RPMI8226 (cell line): Measurements from ENCODE around the gene BTBD16.
A peak's percentile ranks its signal among the peaks of the same experiment; 100 is the strongest.

Experiments
- DNase-seq: peaks from one replicate; pipeline ENCODE4 v3.0.0-alpha.2; 2015

The BTBD16 gene

DNA sequence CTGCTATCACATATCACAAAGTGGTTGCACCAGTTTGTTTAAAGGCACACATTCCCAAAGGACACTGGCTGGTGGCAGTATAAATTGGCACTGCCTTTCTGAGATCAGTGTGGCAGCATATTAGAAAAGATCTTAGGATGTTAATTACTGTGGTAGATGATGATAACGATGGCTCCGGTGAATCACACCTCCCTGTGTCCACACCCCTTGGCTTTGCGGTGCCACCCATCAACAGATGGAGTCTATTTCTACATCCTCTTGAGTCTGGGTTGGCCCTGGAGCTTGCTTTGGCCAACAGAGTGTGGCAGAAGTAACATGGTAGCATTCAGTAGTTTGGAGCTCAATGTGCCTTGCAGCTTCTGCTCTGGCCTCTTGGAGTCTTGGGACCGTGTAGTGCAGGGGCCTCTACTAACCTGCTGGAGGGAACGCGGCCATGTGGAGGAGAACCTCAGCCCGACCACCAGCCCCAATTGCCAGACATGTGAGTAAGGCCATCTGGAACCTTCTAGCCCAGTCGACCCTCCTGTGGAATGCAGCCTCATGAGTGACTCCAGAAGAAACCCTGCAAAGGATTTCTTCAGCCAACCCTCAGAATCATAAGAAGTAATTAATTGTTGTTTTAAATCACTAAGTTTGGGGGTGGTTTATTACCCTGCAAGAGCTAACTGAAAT, 76.2 kb downstream of the BTBD16 start:
- no peak for DNase-seq

DNA sequence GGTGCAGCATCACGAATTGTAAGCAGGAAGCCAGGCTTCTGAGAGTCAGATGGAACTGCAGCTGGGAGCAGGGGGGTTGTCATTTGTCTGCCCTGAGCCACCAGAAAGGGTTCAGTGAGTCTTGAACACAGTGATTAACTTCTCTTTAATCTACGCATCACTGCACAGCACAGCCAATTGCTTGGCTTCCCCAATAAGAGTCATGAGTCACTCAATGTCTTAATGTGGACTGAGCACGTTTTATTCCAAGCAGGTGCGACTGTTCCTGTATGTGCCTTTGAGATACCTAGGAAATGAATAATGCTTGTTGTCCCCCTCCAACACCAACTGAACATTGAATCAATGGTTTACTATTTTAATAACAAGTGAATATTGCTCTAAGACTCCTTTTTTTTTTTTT, 77.4 kb downstream of the BTBD16 start:
- no peak for DNase-seq

DNA sequence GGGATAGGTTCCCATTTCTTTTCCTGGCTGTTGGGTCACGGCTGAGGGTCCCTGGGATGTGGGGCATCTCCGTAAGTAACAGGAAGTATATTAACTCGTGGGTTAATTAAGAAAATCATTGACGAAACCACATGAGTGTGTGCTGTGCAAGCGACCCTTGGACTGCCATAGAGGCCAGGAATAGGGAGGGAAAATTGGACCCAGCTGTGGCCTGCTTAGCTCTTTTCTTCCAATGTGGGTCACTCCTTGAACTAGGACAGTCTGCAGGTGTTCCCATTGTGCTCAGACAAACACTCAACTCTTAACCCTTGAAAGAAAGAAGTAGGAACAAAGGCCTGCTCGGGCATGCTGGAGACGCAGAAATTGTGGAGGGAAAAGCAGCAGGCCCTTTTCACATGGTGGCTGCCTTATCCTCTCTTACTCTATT, 77.9 kb downstream of the BTBD16 start:
- DNase-seq: no peak

DNA sequence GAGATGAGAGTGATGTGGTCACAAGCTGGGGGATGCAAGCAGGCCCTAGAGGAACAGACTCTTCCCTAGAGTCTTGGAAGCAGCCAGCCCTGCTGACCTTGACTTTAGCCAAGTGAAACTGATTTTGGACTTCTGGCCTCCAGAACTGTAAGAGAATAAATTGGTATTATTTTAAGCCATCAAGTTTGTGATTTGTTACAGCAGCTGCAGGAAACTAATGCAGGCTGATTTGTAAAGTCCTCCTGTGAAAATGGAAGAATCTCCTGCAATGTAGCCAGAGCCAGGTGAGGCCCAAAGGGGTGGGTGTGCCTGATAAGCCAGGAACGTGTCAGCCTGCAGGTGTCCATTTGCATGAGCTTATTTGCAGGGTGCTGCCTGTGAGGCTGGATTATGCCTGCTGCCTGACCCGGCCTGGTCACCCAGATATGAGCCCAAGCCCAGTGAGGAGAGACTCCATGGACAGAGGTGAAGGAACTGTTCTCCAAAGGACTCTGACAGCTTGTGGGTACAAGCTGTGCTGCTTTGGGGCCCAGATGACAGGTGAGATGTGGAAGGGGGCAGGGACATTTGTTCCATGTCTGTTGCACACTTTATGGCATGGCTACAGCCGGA, 78.8 kb downstream of the BTBD16 start:
- DNase-seq: no peak

DNA sequence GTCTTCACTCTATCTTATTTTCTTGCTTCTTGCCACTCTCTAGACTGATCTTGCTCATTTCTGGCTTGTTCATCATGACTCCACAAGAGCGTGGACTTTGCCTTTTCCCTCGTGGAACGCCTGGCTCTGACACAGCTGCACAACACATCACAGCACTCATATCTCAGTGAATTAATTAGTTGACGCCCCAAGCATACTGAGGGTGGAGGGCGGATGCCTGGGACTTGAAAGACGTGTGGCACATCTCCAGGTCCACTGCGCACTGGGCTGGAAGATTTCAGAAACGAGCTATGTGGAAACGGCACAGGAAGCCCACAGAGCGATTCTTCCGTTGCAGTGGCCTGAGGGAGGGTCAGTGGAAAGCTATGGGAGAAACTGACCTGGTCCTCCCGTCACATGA, 79.8 kb downstream of the BTBD16 start:
- no peak for DNase-seq

DNA sequence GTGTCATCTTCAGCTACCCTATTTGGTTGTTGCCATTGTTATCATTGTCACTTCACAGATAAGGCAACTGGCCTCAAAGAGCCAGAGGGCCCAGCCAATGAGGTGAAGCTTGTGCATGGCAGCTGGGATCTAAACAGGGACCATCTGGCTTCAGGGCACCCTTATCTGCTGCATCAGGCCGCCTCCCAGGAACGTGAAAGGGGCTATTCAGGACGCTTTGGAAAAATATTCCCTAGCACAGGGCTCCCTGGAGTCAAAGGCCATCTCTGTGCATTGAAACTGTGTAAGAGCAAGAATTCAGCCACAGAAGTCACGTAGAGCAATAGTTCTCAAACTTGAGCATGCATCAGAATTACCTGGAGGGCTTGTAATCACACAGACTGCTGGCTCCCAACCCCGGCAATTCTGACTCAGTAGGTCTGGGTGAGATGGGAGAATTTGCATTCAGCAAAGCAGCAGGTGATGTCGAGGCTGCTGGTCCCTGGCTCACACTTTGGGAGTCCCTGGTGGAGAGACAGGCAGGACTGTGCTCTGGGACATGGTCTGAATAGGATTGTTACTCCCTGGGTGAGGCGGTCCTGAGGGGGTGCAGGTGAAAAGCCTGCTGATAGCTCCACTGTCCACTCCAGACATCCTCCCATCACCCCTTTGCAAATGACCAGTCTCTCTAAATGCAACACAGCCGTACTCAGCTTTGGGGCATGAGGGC, 81.9 kb downstream of the BTBD16 start:
- no peak for DNase-seq

DNA sequence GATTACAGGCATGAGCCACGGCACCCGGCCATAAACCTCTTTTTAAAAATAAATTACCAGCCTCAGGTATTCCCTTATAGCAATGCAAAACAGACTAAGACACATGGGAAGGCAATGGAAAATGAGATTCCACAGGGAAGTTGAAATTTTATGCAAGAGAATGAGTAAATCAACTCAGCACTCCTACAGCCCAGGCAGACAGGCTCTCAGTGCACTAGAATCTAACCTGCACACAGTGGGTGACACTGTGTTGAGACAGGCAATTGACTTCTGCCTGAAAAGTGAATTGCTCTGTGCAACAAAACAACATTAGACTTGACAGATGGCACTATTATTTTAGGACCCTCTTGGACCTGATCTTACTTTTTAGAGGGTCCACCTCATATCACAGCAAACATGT, 83.3 kb downstream of the BTBD16 start:
- DNase-seq: no peak

DNA sequence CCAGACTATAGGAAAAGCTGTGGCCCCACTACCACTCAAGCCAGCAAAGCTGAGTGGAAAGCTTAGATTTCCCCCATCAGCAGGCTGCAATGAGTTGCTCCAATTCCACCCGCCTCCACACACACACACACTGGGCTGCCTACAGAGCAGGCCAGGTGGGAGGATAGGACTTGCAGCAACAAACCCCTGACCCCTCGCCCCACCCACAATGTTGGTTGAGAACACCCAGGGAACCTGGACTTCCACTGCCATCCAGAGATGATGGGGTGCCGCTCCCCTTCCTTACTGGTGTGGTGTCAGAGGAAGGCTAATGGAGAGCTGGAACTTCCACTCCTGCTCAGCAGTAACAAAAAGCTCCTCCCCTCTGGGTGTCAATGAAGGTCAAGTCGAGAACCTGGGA, 86.6 kb downstream of the BTBD16 start:
- no peak for DNase-seq

DNA sequence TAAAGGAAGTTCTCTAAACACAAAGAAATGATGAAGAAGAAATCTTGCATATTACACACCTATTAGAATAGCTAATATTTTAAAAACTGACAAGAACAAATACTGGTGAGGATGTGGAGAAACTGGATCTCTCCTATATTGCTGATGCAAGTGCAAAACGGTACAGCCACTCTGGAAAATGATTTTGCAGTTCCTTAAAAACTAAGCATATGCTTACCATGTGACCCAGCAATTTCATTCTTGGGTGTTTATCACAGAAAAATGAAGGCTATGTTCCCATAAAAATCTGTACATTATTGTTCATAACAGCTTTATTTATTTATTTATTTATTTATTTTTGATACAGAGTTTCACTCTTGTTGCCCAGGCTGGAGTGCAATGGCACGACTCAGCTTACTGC, 88.5 kb downstream of the BTBD16 start:
- no peak for DNase-seq

DNA sequence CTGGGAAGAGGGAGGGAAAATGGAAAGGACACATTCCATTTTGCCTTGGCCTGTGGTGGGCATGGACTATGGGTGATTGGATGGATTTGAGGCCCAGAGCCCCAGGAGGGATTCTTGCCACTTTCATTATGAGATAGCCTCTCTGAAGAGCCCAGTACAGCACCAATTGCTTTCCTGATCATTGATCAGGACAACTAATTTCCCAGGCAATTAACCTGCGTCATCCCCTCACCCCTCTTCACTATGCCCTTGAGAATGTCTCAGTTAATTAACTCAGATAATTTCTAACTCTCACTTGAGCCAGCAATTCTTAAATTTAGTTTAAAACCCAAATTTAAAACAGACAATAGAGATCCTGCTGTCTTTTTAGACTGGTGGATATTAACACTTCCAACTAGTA, 90.0 kb downstream of the BTBD16 start:
- no peak for DNase-seq

DNA sequence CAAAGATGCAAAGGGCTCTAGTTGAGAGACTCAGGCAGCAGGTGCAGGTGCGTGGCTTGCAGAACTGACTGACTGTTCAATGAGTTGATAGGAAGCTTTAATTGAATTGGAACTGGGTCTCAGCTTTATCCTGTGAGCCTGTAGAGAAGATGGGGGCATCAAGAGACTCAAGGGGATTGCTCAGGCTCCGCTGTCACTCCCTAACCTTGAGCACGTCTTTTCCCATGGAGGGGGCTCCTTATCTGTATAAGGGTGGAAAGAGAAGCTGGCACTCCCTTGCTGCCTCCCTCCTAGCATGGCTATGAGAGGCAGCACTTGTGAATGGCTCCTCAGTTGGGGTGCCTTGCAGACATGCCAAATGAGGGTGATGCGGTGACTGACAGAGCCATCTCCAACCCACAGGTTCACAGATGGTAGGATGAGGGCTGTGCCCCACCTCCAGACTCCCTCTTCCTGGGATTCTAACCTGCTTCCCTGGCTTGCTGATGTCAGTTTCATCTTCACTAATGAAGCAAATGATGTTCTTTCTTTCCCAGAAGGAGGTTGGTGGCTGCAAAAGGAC, 91.0 kb downstream of the BTBD16 start:
- DNase-seq: no peak

DNA sequence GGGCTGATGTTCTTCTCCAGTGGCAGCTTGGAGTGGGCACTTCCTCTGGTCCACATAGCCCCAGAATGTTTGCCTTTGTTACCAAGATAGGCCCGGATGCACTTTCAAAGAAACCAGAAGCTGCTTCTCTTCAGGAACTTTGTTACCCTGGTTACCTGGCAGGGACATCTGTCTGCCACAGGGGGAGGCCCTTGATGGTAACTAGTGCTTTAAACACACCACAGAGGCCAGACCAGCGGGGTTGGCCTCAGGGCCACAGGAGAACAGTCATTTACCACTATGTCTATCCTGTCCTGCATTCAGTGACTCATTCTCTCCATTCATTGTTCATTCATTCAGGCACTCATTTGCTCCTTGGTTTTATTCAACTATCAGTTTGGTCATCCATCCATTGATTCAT, 91.5 kb downstream of the BTBD16 start:
- DNase-seq: no peak

DNA sequence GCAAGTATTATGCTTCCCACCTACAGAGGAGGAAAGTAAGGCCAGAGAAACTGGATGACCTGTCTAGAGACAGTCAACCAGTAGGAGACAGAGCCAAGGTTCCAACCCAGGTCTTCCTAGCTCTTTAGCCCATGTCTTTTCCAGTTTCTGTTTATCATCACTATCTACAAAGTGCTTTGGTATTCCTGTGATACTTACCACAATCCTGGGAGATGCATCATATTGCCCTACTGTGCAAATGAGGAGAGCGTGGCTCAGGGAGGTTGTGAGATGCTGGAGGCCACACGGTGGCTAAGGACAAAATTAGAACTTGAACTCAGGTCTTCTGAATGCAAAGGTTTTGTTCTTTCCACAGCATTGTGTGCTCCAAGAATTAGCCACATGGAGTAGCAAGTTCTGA, 92.2 kb downstream of the BTBD16 start:
- no peak for DNase-seq

DNA sequence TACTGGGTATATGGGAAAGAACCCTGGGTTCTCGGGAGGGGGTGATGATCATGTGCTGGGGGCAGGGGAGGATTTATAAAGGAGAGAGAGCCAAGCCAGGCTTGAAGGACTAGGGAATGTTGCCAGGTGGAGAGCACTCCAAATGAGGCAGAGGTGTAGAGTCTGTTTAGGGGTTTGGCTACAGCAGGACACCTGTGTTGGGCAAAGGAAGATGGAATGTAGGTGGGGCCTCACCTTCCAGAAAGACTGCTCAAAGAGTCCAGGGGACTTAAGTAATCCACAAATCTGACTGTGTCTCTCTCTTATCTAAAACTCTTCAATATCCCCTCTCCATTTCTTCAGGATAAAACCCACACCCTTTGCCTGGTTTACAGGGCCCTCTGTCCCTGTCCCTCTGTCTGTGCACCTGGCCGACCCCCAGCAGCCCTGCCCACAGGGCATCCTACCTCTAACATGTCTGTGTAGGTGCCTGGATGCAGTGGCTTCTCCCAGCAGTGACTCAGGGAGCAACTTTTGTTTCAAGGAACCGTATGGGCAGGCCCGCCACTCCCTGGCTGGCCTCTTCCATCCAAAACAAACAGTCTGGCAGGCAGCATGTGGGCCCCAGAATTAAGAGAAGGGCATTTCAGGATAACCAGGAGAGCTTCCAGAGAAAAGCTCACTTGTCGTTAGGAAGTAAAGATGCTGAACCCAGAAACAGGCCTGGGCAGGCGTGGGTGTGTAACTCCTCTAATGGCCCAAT, 92.8 kb downstream of the BTBD16 start:
- no peak for DNase-seq

DNA sequence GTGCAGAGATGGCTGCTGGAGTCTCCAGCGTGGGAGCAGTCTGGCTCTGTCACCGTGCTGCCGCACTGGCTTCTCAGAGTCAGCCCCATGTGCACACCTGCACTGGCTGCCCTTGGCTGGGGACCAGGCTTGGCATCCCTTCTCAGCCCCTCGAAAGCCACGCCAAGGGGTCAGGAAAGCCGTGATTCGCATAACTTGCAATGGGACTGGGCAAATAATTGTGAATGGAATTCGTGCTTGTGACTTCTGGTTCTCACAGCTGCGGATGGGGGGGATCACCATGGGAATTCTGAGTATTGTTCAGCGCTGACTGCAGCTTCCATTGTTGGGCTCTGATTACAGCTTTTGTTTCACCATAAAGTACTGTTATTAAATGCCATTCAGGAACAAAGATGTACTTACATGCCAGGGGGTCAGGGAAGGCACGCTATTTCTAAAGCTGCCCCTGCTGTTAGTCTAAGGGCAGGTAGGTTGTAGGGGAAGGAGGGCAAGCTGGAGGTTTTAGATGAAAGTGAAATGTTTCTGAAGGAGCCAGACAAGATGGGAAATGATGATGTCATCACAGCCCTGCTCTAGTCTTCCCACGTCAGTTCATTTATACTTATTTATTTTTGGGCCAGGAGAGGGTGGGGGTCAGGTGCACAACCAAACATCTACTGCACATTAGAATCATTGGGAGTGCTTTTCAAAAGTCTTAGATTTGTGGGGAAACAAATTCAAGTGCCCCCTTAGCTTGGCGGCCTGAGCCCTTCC, 97.6 kb downstream of the BTBD16 start:
- no peak for DNase-seq

DNA sequence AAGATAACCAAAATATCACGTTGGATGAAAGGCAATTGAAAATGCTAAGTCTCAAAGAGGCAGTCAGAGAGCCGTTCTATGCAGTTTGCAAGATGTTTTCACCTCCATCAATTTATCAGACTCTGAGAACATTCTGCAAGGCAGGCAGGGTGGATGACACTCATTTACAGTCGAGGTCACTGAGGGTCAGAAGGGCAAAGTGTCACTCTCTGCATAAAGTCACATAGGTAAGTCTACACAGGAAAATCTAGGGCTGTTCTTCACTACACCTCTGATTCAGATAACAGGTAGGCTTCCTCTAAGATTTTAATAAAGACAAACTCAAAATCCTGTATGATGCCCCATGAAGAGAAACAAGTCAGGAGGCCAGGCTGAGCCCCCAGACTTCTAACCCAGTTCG, 102.0 kb downstream of the BTBD16 start:
- DNase-seq: no peak

DNA sequence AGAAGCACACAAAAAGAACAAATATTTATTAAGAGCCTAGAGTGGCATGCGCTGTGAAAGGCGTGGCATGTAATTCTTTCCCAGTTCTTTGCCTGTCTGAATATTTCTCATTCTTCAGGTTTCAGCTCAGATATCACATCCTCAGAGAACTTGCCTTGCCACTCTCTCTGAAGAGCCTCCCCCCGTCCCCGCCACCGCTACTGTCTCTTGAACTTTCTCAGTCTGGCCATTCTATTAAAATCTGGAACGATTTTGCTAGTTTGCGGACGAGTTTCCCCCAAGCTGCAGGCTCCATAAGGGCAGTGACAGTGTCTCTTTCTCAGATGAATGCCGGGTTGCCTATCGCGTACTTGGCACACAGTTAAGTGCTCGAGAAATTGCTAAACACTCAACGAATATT, 102.6 kb downstream of the BTBD16 start:
- DNase-seq: no peak

DNA sequence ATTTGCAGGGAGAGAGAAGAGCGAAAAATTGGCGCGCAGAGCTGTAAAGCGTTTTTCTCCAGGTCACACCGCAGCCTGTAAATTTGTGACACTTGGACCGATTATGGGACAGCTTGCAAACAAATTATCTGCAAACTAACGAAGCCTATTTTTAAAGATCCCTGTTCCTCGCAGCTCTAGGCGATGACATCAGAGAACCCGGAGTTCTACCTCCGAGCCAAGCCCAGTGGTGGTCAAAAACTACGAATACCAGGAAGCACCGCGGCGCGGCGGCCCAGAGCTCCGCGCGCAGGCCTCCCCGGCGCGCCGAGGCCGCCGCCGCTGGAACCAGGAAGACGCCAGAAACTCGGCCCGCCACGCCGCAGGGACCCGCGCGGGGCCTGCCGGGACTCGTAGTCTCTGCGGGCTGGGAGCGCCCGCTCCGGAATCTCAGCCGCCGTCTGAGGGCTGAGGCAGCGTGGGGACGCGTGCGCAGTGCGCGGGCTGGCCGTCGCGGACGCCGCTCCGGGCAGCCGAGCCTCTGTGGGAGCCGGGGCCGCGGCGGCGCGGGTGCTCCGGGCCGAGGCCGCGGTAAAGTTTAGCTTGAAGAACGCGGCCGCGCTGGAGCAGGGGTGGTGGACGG, 103.3 kb downstream of the BTBD16 start, which contains the start of gene PLEKHA1:
Gene PLEKHA1 (plus strand): TSS at position 472 of the 622 bp plus-strand sequence. CDS start 18,493 bp downstream, outside the sequence.
- DNase-seq: peak; percentile 89

DNA sequence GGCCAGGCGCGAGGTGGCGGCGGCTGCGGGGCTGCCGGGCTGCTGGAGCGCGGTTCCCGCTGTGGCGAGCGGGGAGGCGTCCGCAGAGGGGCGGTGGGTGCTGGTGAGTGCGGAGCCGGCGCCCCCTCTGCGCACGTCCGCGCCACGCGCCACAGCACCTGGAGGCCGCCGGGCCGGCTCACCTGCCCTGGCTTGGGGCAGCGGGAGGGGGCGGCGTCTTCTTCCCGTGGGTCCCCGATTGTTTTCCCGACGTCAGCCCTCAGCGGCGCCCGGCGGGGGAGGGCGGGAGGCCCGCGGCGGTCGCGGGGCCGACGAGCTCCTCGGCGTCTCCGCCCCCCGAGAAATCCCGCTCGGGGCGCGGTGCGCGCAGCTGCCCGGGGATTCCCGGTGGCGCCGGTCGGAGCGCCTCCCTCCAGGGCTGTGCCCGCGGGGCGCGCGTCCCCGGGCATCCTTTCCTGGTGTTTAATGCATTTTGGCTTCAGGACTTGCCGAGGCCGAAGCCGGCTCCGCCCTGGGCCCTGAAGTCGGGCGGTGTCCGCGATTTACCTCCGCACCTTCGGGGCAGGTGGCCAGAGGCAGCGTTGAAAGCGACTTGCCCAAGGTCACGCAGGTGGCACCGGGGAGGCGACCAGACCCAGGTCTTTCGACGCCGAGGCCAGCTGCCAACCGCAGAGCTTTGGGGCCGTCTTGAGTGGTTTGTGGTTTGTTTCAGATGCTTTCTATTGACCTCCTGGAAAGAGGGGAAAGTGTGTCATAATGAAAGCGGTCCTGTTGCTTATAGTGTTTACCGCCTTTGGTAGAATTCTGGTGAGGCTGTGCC, 104.0 kb downstream of the BTBD16 start:
- peak; percentile 88 for DNase-seq

DNA sequence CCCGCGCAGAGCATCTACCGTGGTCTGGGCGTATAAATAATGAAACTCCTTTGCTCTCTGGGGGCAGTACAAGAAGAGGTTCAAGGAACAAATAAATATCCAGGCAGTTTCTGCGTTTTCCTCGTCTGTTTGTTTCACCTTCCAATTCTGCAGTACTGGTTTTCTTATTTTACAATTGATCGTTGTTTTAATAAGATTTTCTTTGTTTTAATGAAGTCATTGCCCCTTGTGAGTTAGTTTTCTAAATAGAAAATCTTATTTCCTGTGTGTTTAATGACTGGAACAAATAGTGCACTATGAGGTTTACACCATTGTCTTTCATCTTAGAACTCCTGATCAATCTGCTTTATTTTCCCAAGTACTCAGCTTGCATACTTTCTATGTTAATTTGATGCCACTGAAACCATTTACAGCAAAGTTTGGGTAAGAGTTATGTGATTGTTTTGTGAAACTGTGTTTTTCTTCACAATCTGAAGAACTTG, 104.6 kb downstream of the BTBD16 start:
- no peak for DNase-seq
